HG02885 (cell line): ENCODE results near the gene SNX4.
"Not testable (repeated sequence)": the region's sequence is repeated elsewhere in the genome, so short reads cannot be mapped to it uniquely, and the experiment has no call there.

Experiments used
- ATAC-seq: cut with Tn5 transposase; IDR thresholded peaks from one replicate; pipeline ENCODE4 v1.9.1; 2021; ENCODE audit warnings: mild to moderate bottlenecking; ENCODE audit not compliant: unreplicated experiment, poor library complexity

The SNX4 gene

GRCh38 chr3:125406070-125406469 is 113.9 kb downstream of the SNX4 start:
- no peak for ATAC-seq

GRCh38 chr3:125405515-125405914 is 114.5 kb downstream of the SNX4 start:
- not testable (repeated sequence) for ATAC-seq

DNA sequence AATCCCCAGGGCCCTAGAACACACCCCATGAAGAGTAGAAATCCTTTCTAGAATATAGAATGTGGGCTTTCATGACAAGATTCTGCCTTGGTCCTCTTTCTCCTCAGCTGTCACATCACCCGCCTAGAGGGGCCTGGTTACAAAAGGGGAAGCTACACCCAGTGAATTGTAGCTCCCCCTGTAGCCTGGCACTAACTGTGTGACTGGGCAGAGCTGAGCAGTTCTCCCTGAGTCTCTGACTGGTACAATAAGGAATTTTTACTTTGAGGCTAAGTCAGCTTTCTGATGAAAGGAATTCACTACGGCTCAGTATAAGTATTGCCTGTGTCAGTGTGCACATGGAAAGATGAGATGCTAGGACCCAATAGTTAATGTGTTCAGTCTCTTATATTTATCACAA is 116.2 kb downstream of the SNX4 start:
- ATAC-seq = no peak

DNA sequence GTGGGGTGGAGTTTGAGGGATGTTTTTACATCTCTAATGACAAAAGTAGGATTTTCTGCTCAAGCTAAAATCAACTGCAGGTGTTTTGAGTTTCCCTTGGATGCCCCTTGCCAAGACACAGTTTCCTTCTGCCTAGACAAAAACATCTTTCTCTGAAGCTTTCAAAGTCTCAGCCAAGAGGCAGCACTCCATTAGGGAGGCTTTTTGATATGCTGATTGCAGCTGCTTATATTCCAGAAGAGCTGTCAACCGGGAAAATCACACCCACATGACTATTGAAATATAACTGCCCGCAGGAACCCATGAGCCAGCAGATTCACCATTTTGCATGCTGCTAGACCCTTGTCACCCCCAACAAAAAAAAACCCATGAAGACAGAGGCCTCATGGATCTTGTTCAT is 117.4 kb downstream of the SNX4 start:
- no peak for ATAC-seq

GRCh38 chr3:125401402-125401801 is 118.6 kb downstream of the SNX4 start:
- no peak for ATAC-seq

- no peak for ATAC-seq
These were observed 121.0 kb downstream of the SNX4 start for GRCh38 chr3:125398952-125399351.
